Measurements from ENCODE around the gene ABCB10. TPM values are rescaled to one million over a fixed set of nuclear protein-coding genes. Genes with fewer than 3 reads are reported as not detected.
"Not testable (repeated sequence)": the region's sequence is repeated elsewhere in the genome, so short reads cannot be mapped to it uniquely, and the experiment has no call there.

Gene ABCB10
- total RNA-seq, 1 experiment from 2014 or later: 13.8 TPM

DNA sequence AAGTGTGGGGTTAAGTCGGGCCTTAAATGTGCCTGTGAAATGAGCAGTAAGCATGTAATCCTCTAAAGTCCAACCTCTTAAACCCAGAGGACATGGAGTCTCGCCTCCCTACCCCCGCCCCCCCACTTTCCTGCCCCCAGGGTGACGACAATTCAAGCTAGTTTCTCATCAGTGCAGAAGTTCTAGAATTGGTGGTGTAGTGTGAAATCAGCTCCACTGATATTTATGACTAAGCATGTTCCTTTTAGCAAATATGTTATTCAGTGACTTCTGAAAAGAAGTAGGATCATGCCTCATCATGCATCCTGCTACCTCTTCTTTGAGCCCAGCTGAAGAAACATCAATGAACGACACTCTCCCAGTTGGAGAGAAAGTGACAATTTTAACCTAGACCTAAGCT is 2.6 kb upstream of the ABCB10 start:
- Histone ChIP-seq H2BK12ac (ENCODE audit: insufficient read length, low read depth, low read length) (no peak overlapping the region), H3K4ac (ENCODE audit: low read depth, low read length) (no peak overlapping the region), H3K18ac (ENCODE audit: insufficient read length, low read depth, low read length) (no peak overlapping the region), H2BK20ac (ENCODE audit: low read depth, low read length, poor library complexity, severe bottlenecking) (no peak overlapping the region), H3K4me2 (ENCODE audit: insufficient read depth, insufficient read length, low read length) (no peak overlapping the region), H3K79me2 (ENCODE audit: insufficient read depth, low read length) (no peaks in the 10 kb centered on the region; the same call in 1 of the 2 replicates), H3K79me1 (ENCODE audit: insufficient read depth, low read depth, low read length, poor library complexity, severe bottlenecking) (no peaks in the 10 kb centered on the region), H3T11ph (ENCODE audit: low read length) (no peak overlapping the region), H2BK15ac (ENCODE audit: low read depth, low read length) (no peak overlapping the region), H3K14ac (ENCODE audit: insufficient read depth, low read length) (no peak overlapping the region), H4K8ac (replicated peaks; ENCODE audit: insufficient read length, low read depth, low read length) (no peak overlapping the region), H4K91ac (ENCODE audit: insufficient read length, low read depth, low read length) (no peak overlapping the region), H3K9me3 (ENCODE audit: control insufficient read depth, low read depth, low read length) (no peaks in the 10 kb centered on the region), H3K4me1 (ENCODE audit: insufficient read depth, low read length) (peaks cover 3% of the 10 kb centered on the region; the same call in 1 of the 2 replicates), H2BK120ac (ENCODE audit: low read depth, low read length, poor library complexity, severe bottlenecking) (no peak overlapping the region), H3K9ac (ENCODE audit: extremely low read depth, insufficient read length, low read length) (no peak overlapping the region), H3K27me3 (ENCODE audit: insufficient read depth, low read length) (no peaks in the 10 kb centered on the region), H3K56ac (ENCODE audit: insufficient read length, low read depth, low read length) (no peak overlapping the region), H3K23ac (ENCODE audit: insufficient read length, low read depth, low read length) (no peak overlapping the region), H2BK5ac (ENCODE audit: insufficient read length, low read length) (no peak overlapping the region), H3K23me2 (ENCODE audit: insufficient read length, low read depth, low read length, poor library complexity, severe bottlenecking) (peaks cover 3% of the 10 kb centered on the region), H4K20me1 (ENCODE audit: control insufficient read depth, insufficient read depth, insufficient read length) (no peaks in the 10 kb centered on the region), H4K5ac (ENCODE audit: insufficient read length, low read depth, low read length) (no peak overlapping the region), H3K27ac (ENCODE audit: insufficient read length, low read depth, low read length) (no peak overlapping the region), H2AFZ (ENCODE audit: low read length) (no peak overlapping the region), H2AK5ac (ENCODE audit: insufficient read length, low read length) (no peak overlapping the region)
- Mint-ChIP-seq H3K27ac (no peak overlapping the region), H3K4me1 (peaks cover 45 to 53% of the 10 kb centered on the region in 2 experiments), H3K27me3 (ENCODE audit: low read depth) (peaks cover 4% of the 10 kb centered on the region; the same call in 1 of the 2 replicates), H3K36me3 (ENCODE audit: insufficient read depth in 1 of 3, low read depth in 3 of 3) (no peaks in the 10 kb centered on the region), H3K4me3 (no peak overlapping the region; a peak in 1 of 5 replicates), H3K9me3 (peaks cover 0 to 3% of the 10 kb centered on the region in 2 experiments; a peak in 1 of 5 replicates)
- WGBS (ENCODE audit: extremely low coverage, insufficient read length, low lambda C conversion rate): no CpG with 5 or more reads among the region's 5 CpGs
- TF ChIP-seq, protein P1, sequence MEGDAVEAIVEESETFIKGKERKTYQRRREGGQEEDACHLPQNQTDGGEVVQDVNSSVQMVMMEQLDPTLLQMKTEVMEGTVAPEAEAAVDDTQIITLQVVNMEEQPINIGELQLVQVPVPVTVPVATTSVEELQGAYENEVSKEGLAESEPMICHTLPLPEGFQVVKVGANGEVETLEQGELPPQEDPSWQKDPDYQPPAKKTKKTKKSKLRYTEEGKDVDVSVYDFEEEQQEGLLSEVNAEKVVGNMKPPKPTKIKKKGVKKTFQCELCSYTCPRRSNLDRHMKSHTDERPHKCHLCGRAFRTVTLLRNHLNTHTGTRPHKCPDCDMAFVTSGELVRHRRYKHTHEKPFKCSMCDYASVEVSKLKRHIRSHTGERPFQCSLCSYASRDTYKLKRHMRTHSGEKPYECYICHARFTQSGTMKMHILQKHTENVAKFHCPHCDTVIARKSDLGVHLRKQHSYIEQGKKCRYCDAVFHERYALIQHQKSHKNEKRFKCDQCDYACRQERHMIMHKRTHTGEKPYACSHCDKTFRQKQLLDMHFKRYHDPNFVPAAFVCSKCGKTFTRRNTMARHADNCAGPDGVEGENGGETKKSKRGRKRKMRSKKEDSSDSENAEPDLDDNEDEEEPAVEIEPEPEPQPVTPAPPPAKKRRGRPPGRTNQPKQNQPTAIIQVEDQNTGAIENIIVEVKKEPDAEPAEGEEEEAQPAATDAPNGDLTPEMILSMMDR (conservative IDR thresholded peaks at IDR 0.05): no peak
- no peak for DNase-seq

DNA sequence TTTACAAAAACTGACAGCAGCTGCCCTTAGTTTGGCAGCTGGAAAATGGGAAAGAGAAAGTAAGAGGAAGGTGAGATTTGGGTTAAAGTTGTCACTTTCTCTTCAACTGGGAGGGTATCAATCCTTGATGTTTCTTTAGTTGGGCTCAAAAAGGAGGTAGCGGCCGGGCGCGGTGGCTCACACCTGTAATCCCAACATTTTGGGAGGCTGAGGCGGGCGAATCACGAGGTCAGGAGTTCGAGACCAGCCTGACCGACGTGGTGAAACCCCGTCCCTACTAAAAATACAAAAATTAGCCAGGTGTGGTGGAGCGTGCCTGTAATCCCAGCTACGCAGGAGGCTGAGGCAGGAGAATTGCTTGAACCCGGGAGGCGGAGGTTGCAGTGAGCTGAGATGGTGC is 1.6 kb upstream of the ABCB10 start:
- not testable (repeated sequence) for H3K27ac ChIP-seq (ENCODE audit: insufficient read length, low read depth, low read length); H4K91ac ChIP-seq (ENCODE audit: insufficient read length, low read depth, low read length); H2BK12ac ChIP-seq (ENCODE audit: insufficient read length, low read depth, low read length); H2BK20ac ChIP-seq (ENCODE audit: low read depth, low read length, poor library complexity, severe bottlenecking); H2BK120ac ChIP-seq (ENCODE audit: low read depth, low read length, poor library complexity, severe bottlenecking); H3K9me3 Mint-ChIP-seq; H3K4me2 ChIP-seq (ENCODE audit: insufficient read depth, insufficient read length, low read length); H3K79me1 ChIP-seq (ENCODE audit: insufficient read depth, low read depth, low read length, poor library complexity, severe bottlenecking); H3K9ac ChIP-seq (ENCODE audit: extremely low read depth, insufficient read length, low read length); H3K36me3 Mint-ChIP-seq (ENCODE audit: insufficient read depth in 1 of 3, low read depth in 3 of 3); H3K18ac ChIP-seq (ENCODE audit: insufficient read length, low read depth, low read length); H4K20me1 ChIP-seq (ENCODE audit: control insufficient read depth, insufficient read depth, insufficient read length); H3K4me1 ChIP-seq (ENCODE audit: insufficient read depth, low read length); H2AK5ac ChIP-seq (ENCODE audit: insufficient read length, low read length); H3K4ac ChIP-seq (ENCODE audit: low read depth, low read length); H4K5ac ChIP-seq (ENCODE audit: insufficient read length, low read depth, low read length); H3K27ac Mint-ChIP-seq; H4K8ac ChIP-seq (replicated peaks; ENCODE audit: insufficient read length, low read depth, low read length); H2AFZ ChIP-seq (ENCODE audit: low read length); H2BK5ac ChIP-seq (ENCODE audit: insufficient read length, low read length); H3K56ac ChIP-seq (ENCODE audit: insufficient read length, low read depth, low read length); H3T11ph ChIP-seq (ENCODE audit: low read length); H3K79me2 ChIP-seq (ENCODE audit: insufficient read depth, low read length); H3K23ac ChIP-seq (ENCODE audit: insufficient read length, low read depth, low read length); H3K27me3 Mint-ChIP-seq (ENCODE audit: low read depth); H3K23me2 ChIP-seq (ENCODE audit: insufficient read length, low read depth, low read length, poor library complexity, severe bottlenecking); H2BK15ac ChIP-seq (ENCODE audit: low read depth, low read length); H3K9me3 ChIP-seq (ENCODE audit: control insufficient read depth, low read depth, low read length); H3K27me3 ChIP-seq (ENCODE audit: insufficient read depth, low read length); DNase-seq; H3K14ac ChIP-seq (ENCODE audit: insufficient read depth, low read length)
- Mint-ChIP-seq H3K4me3 (peak overlapping the region in 1 of 2 experiments; percentile 39; a peak in 1 of 5 replicates), H3K4me1 (peaks cover 48 to 55% of the 10 kb centered on the region in 2 experiments)
- no CpG with 5 or more reads among the region's 15 CpGs for WGBS (ENCODE audit: extremely low coverage, insufficient read length, low lambda C conversion rate)

Measured in H9 (cell line).